ENCODE results near the gene PRG3.

GRCh38 chr11:57424792-57425564 lies 44.0 kb upstream of the PRG3 start:
- TF ChIP-seq SIN3A (IDR thresholded peaks at IDR 0.05; ENCODE audit: borderline replicate concordance, insufficient read depth, low read length) (no peak), POLR2AphosphoS5 (IDR thresholded peaks at IDR 0.05; ENCODE audit: low read depth, low read length) (no peak), REST (IDR thresholded peaks at IDR 0.05; ENCODE audit: insufficient read depth in 1 of 2, low read depth in 2 of 2, low read length in 2 of 2) (no peak), TAF1 (IDR thresholded peaks at IDR 0.05; ENCODE audit: borderline replicate concordance, insufficient read depth, low read length) (no peak)
